ENCODE measurements around the gene DST. TPM values are rescaled to one million over a fixed set of nuclear protein-coding genes. Genes with fewer than 3 reads are reported as not detected.

DST gene
- total RNA-seq, 1 experiment from 2014 or later: 91.9 TPM

GRCh38 chr6:56689114-56689513, 46.4 kb upstream of the DST start:
- no peaks in the 10 kb centered on the region for H3K27me3 Mint-ChIP-seq (ENCODE audit: low read depth)

More at GRCh38 chr6:56689114-56689513, 46.4 kb upstream of the DST start:
- Histone ChIP-seq H3K4me2 (ENCODE audit: insufficient read depth, insufficient read length, low read length) (no peak overlapping the region), H4K91ac (ENCODE audit: insufficient read length, low read depth, low read length) (no peak overlapping the region), H2BK12ac (ENCODE audit: insufficient read length, low read depth, low read length) (no peak overlapping the region), H3K79me1 (ENCODE audit: insufficient read depth, low read depth, low read length, poor library complexity, severe bottlenecking) (no peaks in the 10 kb centered on the region), H3K4ac (ENCODE audit: low read depth, low read length) (no peak overlapping the region), H3K23me2 (ENCODE audit: insufficient read length, low read depth, low read length, poor library complexity, severe bottlenecking) (no peaks in the 10 kb centered on the region), H2BK120ac (ENCODE audit: low read depth, low read length, poor library complexity, severe bottlenecking) (no peak overlapping the region), H2BK15ac (ENCODE audit: low read depth, low read length) (no peak overlapping the region), H3K18ac (ENCODE audit: insufficient read length, low read depth, low read length) (no peak overlapping the region), H2AK5ac (ENCODE audit: insufficient read length, low read length) (no peak overlapping the region), H2BK20ac (ENCODE audit: low read depth, low read length, poor library complexity, severe bottlenecking) (no peak overlapping the region), H3K23ac (ENCODE audit: insufficient read length, low read depth, low read length) (no peak overlapping the region), H2BK5ac (ENCODE audit: insufficient read length, low read length) (no peak overlapping the region), H2AFZ (ENCODE audit: low read length) (no peak overlapping the region), H3K9me3 (ENCODE audit: control insufficient read depth, low read depth, low read length) (no peaks in the 10 kb centered on the region), H4K5ac (ENCODE audit: insufficient read length, low read depth, low read length) (no peak overlapping the region), H3K79me2 (ENCODE audit: insufficient read depth, low read length) (no peaks in the 10 kb centered on the region), H3K27ac (ENCODE audit: insufficient read length, low read depth, low read length) (no peak overlapping the region), H3K27me3 (ENCODE audit: insufficient read depth, low read length) (no peaks in the 10 kb centered on the region), H3K9ac (ENCODE audit: extremely low read depth, insufficient read length, low read length) (no peak overlapping the region), H3K4me1 (ENCODE audit: insufficient read depth, low read length) (no peaks in the 10 kb centered on the region; the same call in 1 of the 2 replicates), H3K56ac (ENCODE audit: insufficient read length, low read depth, low read length) (no peak overlapping the region), H3K14ac (ENCODE audit: insufficient read depth, low read length) (no peak overlapping the region), H3T11ph (ENCODE audit: low read length) (no peak overlapping the region), H4K20me1 (ENCODE audit: control insufficient read depth, insufficient read depth, insufficient read length) (no peaks in the 10 kb centered on the region), H4K8ac (replicated peaks; ENCODE audit: insufficient read length, low read depth, low read length) (no peak overlapping the region)
- no peak for DNase-seq
- Mint-ChIP-seq H3K27ac (no peak overlapping the region), H3K36me3 (ENCODE audit: insufficient read depth in 1 of 3, low read depth in 3 of 3) (no peaks in the 10 kb centered on the region; a peak in 1 of 7 replicates), H3K9me3 (no peaks in the 10 kb centered on the region), H3K4me1 (peaks cover 32 to 42% of the 10 kb centered on the region in 2 experiments), H3K4me3 (no peak overlapping the region)
- no CpG with 5 or more reads among the region's 3 CpGs for WGBS (ENCODE audit: extremely low coverage, insufficient read length, low lambda C conversion rate)
- TF ChIP-seq CTCF (conservative IDR thresholded peaks at IDR 0.05): no peak
